Measurements from ENCODE around the gene TENM4.
A peak's percentile ranks its signal among the peaks of the same experiment; 100 is the strongest.

Gene TENM4

DNA sequence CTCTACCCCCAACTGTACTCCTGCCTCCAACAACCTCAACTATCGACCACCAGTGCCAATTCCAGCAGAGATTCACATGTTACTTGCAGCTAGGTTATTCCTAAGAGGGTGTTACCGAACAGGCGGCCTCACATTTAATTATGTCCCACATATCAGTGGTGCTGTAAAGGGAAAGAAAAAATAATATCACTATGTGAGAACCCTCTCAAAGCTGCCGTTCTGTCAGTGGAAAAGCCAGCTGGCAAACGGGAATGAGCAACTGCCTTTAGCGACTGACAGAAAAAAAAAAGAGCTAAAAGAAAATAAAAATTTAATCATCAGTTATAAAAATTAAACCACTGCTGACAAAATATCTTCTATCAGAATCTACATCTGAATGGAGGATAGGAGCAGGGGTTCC, 595.3 kb downstream of the TENM4 start:
- Histone ChIP-seq H3K9me3 (ENCODE audit: control insufficient read depth in 1 of 2, low read length in 2 of 2) (no peaks in the 10 kb centered on the region), H3K36me3 (ENCODE audit: control insufficient read depth in 1 of 2, insufficient read depth in 2 of 2, low read length in 2 of 2) (no peaks in the 10 kb centered on the region), H3K27me3 (ENCODE audit: low read depth, low read length) (no peaks in the 10 kb centered on the region), H3K27ac (ENCODE audit: low read length) (no peak overlapping the region), H3K4me1 (ENCODE audit: control insufficient read depth in 1 of 2, insufficient read depth in 2 of 2, low read length in 2 of 2) (peaks cover 5 to 7% of the 10 kb centered on the region in 2 donors), H3K4me3 (ENCODE audit: low read depth in 1 of 2, low read length in 2 of 2) (no peak overlapping the region)

DNA sequence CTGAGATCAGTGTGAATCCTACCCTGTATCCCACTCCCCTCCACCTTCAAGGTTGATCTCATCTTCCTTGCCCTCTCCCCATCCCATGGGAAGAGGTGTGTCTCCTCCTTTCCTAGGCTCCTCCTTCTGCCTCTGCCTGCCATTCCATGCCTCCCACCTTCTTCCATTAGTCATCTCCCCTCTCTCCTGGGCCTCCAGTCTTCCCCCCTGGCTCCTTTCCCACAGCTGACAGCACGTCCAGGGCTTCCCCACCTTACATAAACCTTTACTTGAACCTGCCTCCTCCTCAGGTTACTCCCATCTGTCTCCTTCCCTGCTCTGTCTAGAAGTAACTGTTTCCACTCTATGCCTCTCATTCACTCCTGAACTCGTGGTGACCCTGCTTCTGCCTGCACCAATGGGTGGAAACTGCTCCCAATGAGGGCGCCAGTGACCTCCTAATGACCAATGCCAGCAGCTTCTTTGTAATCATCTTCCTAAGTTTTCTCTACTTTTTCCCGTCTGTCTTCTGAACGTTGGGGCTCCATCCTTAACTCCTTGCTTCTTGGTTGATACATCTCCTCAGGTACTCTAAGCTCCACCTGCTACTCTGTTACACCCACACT, 599.3 kb downstream of the TENM4 start:
- peaks cover 5 to 12% of the 10 kb centered on the region in 2 donors for H3K4me1 ChIP-seq (ENCODE audit: control insufficient read depth in 1 of 2, insufficient read depth in 2 of 2, low read length in 2 of 2)
- no peak overlapping the region for H3K4me3 ChIP-seq (ENCODE audit: low read depth in 1 of 2, low read length in 2 of 2)
- H3K27ac ChIP-seq (ENCODE audit: low read length) = peak overlapping the region; percentile 39

DNA sequence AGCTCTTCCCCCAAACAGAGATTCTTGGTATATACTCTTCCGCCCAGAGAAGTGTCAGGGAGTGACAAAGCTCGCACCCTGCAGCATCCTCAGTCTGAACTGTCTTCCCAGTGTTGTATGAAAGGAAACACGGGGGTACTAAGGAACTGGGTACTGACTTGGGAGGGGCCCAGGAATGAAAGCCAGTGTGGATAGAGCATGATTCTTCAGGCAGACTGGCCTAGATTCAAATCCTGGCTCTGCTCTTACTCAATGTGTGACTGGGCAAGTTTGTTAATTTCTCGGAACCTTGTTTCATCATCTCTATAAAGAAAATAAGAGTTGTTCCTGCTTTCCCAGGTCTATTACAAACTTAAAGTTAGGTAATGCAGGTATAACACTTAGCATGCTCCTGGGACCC, 600.2 kb downstream of the TENM4 start:
- no peaks in the 10 kb centered on the region for H3K36me3 ChIP-seq (ENCODE audit: control insufficient read depth in 1 of 2, insufficient read depth in 2 of 2, low read length in 2 of 2)
- no peaks in the 10 kb centered on the region for H3K9me3 ChIP-seq (ENCODE audit: control insufficient read depth in 1 of 2, low read length in 2 of 2)
- H3K27me3 ChIP-seq (ENCODE audit: low read depth, low read length) = no peaks in the 10 kb centered on the region
- no peak overlapping the region for H3K4me3 ChIP-seq (ENCODE audit: low read depth in 1 of 2, low read length in 2 of 2)
- H3K27ac ChIP-seq (ENCODE audit: low read length) = peak overlapping the region; percentile 40
- peaks cover 5 to 12% of the 10 kb centered on the region in 2 donors for H3K4me1 ChIP-seq (ENCODE audit: control insufficient read depth in 1 of 2, insufficient read depth in 2 of 2, low read length in 2 of 2)

More for the DNA sequence above, 599.3 kb downstream of the TENM4 start:
- Histone ChIP-seq H3K27me3 (ENCODE audit: low read depth, low read length) (no peaks in the 10 kb centered on the region), H3K36me3 (ENCODE audit: control insufficient read depth in 1 of 2, insufficient read depth in 2 of 2, low read length in 2 of 2) (no peaks in the 10 kb centered on the region), H3K9me3 (ENCODE audit: control insufficient read depth in 1 of 2, low read length in 2 of 2) (no peaks in the 10 kb centered on the region)

GRCh38 chr11:78840200-78840599, 600.6 kb downstream of the TENM4 start:
- Histone ChIP-seq H3K9me3 (ENCODE audit: control insufficient read depth in 1 of 2, low read length in 2 of 2) (no peaks in the 10 kb centered on the region), H3K4me1 (ENCODE audit: control insufficient read depth in 1 of 2, insufficient read depth in 2 of 2, low read length in 2 of 2) (peaks cover 5 to 12% of the 10 kb centered on the region in 2 donors), H3K27me3 (ENCODE audit: low read depth, low read length) (no peaks in the 10 kb centered on the region), H3K36me3 (ENCODE audit: control insufficient read depth in 1 of 2, insufficient read depth in 2 of 2, low read length in 2 of 2) (no peaks in the 10 kb centered on the region), H3K27ac (ENCODE audit: low read length) (peak overlapping the region; percentile 40), H3K4me3 (ENCODE audit: low read depth in 1 of 2, low read length in 2 of 2) (no peak overlapping the region)

- H3K9me3 ChIP-seq (ENCODE audit: control insufficient read depth in 1 of 2, low read length in 2 of 2) = no peaks in the 10 kb centered on the region
- no peaks in the 10 kb centered on the region for H3K36me3 ChIP-seq (ENCODE audit: control insufficient read depth in 1 of 2, insufficient read depth in 2 of 2, low read length in 2 of 2)
- peaks cover 5 to 12% of the 10 kb centered on the region in 2 donors for H3K4me1 ChIP-seq (ENCODE audit: control insufficient read depth in 1 of 2, insufficient read depth in 2 of 2, low read length in 2 of 2)
- H3K27me3 ChIP-seq (ENCODE audit: low read depth, low read length) = no peaks in the 10 kb centered on the region
- no peak overlapping the region for H3K27ac ChIP-seq (ENCODE audit: low read length)
- H3K4me3 ChIP-seq (ENCODE audit: low read depth in 1 of 2, low read length in 2 of 2) = no peak overlapping the region
Measured at GRCh38 chr11:78838417-78838816, 602.4 kb downstream of the TENM4 start.

- Histone ChIP-seq H3K4me1 (ENCODE audit: control insufficient read depth in 1 of 2, insufficient read depth in 2 of 2, low read length in 2 of 2) (peaks cover 0 to 7% of the 10 kb centered on the region in 2 donors), H3K36me3 (ENCODE audit: control insufficient read depth in 1 of 2, insufficient read depth in 2 of 2, low read length in 2 of 2) (no peaks in the 10 kb centered on the region), H3K27ac (ENCODE audit: low read length) (no peak overlapping the region), H3K9me3 (ENCODE audit: control insufficient read depth in 1 of 2, low read length in 2 of 2) (no peaks in the 10 kb centered on the region), H3K27me3 (ENCODE audit: low read depth, low read length) (no peaks in the 10 kb centered on the region), H3K4me3 (ENCODE audit: low read depth in 1 of 2, low read length in 2 of 2) (no peak overlapping the region)
Measured at GRCh38 chr11:78835646-78836045, 605.2 kb downstream of the TENM4 start.

- Histone ChIP-seq H3K4me3 (ENCODE audit: low read depth in 1 of 2, low read length in 2 of 2) (no peak overlapping the region), H3K4me1 (ENCODE audit: control insufficient read depth in 1 of 2, insufficient read depth in 2 of 2, low read length in 2 of 2) (no peaks in the 10 kb centered on the region), H3K27me3 (ENCODE audit: low read depth, low read length) (no peaks in the 10 kb centered on the region), H3K27ac (ENCODE audit: low read length) (no peak overlapping the region), H3K9me3 (ENCODE audit: control insufficient read depth in 1 of 2, low read length in 2 of 2) (no peaks in the 10 kb centered on the region), H3K36me3 (ENCODE audit: control insufficient read depth in 1 of 2, insufficient read depth in 2 of 2, low read length in 2 of 2) (no peaks in the 10 kb centered on the region)
Measured at GRCh38 chr11:78834886-78835285, 605.9 kb downstream of the TENM4 start.

DNA sequence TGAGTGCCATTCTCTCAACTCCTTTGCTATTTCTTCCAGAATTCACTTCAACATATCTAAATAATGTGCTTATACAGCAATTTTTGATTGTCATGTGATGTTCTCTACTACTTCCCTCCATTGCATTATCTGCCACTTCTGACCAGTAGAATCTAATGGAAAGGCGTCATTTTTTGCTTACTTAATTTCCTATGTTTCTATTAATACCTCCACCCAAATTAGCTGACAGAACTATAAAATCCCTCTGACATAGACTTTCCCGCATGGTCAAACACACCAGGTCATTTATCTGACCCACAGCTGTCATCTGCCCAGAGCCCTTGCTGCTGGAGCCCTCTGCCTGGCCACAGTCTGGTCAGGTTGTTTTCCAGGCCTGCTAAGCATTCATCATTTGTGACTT, 607.6 kb downstream of the TENM4 start:
- Histone ChIP-seq H3K4me1 (ENCODE audit: control insufficient read depth in 1 of 2, insufficient read depth in 2 of 2, low read length in 2 of 2) (no peaks in the 10 kb centered on the region), H3K4me3 (ENCODE audit: low read depth in 1 of 2, low read length in 2 of 2) (no peak overlapping the region), H3K27me3 (ENCODE audit: low read depth, low read length) (no peaks in the 10 kb centered on the region), H3K36me3 (ENCODE audit: control insufficient read depth in 1 of 2, insufficient read depth in 2 of 2, low read length in 2 of 2) (no peaks in the 10 kb centered on the region), H3K9me3 (ENCODE audit: control insufficient read depth in 1 of 2, low read length in 2 of 2) (no peaks in the 10 kb centered on the region), H3K27ac (ENCODE audit: low read length) (no peak overlapping the region)

DNA sequence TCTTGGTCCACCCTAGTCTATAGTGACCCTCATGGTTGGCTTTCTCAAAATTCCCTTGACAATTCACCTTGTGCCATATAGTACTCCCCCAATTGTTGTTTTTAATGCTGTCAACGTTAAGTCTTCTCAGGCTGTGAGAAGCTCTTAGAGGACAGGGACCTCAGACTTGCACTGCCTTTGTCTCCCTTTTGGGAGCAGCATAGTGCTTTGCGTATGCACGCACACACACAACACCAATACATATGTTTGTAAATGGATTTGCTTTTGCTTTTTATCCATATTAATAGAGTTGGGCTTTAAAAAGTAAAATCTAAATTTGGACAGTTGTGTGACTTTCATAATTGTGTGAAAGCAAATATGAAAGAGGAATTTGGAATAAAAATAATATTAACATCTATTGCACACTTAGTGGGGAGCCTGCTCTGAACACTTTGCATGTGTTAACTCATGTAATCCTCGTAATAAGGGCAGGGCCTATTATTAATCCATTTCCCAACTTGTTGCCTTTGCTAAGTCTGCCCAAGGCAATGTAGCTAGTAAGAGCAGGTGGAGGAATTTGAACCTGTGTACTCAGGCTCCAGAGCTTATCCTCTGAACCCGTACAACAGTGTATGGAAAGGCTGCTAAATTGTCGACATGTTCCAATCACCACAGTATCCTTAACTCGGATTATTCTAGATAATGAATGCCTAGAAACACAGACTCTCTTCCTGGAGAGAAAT, 608.4 kb downstream of the TENM4 start:
- no peak overlapping the region for H3K27ac ChIP-seq (ENCODE audit: low read length)
- H3K4me1 ChIP-seq (ENCODE audit: control insufficient read depth in 1 of 2, insufficient read depth in 2 of 2, low read length in 2 of 2) = no peaks in the 10 kb centered on the region
- H3K9me3 ChIP-seq (ENCODE audit: control insufficient read depth in 1 of 2, low read length in 2 of 2) = no peaks in the 10 kb centered on the region
- no peak overlapping the region for H3K4me3 ChIP-seq (ENCODE audit: low read depth in 1 of 2, low read length in 2 of 2)
- no peaks in the 10 kb centered on the region for H3K27me3 ChIP-seq (ENCODE audit: low read depth, low read length)
- H3K36me3 ChIP-seq (ENCODE audit: control insufficient read depth in 1 of 2, insufficient read depth in 2 of 2, low read length in 2 of 2) = no peaks in the 10 kb centered on the region

DNA sequence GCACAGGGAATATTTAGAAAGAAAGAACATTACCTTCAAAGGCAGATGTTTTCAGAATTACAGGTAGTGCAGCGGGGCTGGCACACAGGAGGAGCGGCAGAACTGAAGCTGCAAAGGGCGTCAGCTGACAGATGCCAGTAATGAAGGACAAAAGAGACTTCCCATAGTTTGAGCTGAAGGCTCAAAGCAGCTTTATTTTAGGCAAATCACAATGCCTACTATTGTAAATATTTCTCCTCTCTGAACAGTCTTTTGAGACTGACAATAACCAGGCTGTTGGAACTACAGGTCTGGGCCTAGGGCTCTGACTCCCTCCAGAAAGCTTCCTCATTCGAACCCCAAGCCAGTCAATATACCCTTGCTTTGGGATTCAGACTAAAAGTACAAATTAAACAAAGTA, 609.3 kb downstream of the TENM4 start:
- H3K4me3 ChIP-seq (ENCODE audit: low read depth in 1 of 2, low read length in 2 of 2) = no peak overlapping the region
- H3K27ac ChIP-seq (ENCODE audit: low read length) = no peak overlapping the region
- no peaks in the 10 kb centered on the region for H3K4me1 ChIP-seq (ENCODE audit: control insufficient read depth in 1 of 2, insufficient read depth in 2 of 2, low read length in 2 of 2)
- H3K36me3 ChIP-seq (ENCODE audit: control insufficient read depth in 1 of 2, insufficient read depth in 2 of 2, low read length in 2 of 2) = no peaks in the 10 kb centered on the region
- no peaks in the 10 kb centered on the region for H3K27me3 ChIP-seq (ENCODE audit: low read depth, low read length)
- no peaks in the 10 kb centered on the region for H3K9me3 ChIP-seq (ENCODE audit: control insufficient read depth in 1 of 2, low read length in 2 of 2)

DNA sequence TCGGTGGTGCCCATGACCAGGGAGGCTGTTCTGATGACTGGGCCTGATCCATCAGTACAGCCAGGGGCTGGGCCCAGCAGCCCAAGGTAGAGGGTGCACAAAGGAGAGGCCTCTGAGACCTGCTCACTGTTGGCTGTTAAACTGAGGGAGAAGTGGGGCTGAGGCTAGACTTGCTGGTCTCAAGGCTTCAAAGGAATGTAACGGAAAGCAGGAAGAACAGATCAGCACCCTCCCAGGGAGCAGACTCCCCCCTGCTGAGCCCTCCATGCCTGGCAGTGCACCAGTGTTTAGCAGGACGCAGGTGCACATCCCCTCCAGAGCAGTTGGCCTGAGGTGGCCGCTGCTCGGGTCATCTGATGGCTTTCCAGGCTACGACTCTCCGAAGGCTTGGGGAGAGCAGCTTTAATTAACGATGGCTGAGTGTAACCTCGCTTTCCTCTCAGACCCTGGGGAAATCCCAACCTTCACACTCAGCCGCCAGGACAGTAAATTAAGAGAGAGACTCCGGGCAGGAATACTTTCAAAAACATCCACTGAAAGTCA, 610.5 kb downstream of the TENM4 start:
- H3K27ac ChIP-seq (ENCODE audit: low read length) = no peak overlapping the region

More for the DNA sequence above, 610.5 kb downstream of the TENM4 start:
- H3K4me1 ChIP-seq (ENCODE audit: control insufficient read depth in 1 of 2, insufficient read depth in 2 of 2, low read length in 2 of 2) = no peaks in the 10 kb centered on the region
- H3K36me3 ChIP-seq (ENCODE audit: control insufficient read depth in 1 of 2, insufficient read depth in 2 of 2, low read length in 2 of 2) = no peaks in the 10 kb centered on the region
- no peak overlapping the region for H3K4me3 ChIP-seq (ENCODE audit: low read depth in 1 of 2, low read length in 2 of 2)
- no peaks in the 10 kb centered on the region for H3K9me3 ChIP-seq (ENCODE audit: control insufficient read depth in 1 of 2, low read length in 2 of 2)
- no peaks in the 10 kb centered on the region for H3K27me3 ChIP-seq (ENCODE audit: low read depth, low read length)

Data from muscle layer of duodenum (tissue), 2 donors.